ENCODE data around the gene TRAFD1. TPM values are rescaled to one million over a fixed set of nuclear protein-coding genes. Genes with fewer than 3 reads are reported as not detected.

Gene TRAFD1
- total RNA-seq, 4 donors from 2014 or later, result 44.6 to 88.1 (median 54.6) TPM

- Histone ChIP-seq H3K27ac (peak overlapping the region; percentile 43), H3K36me3 (no peaks in the 10 kb centered on the region), H3K4me3 (no peak overlapping the region), H3K9me3 (no peaks in the 10 kb centered on the region), H3K27me3 (no peaks in the 10 kb centered on the region), H3K4me1 (peaks cover 39% of the 10 kb centered on the region)
- 45% methylated on average over 11 of the region's 11 CpGs for WGBS
- TF ChIP-seq POLR2A (IDR thresholded peaks at IDR 0.05) (no peak), CTCF (IDR thresholded peaks at IDR 0.05) (no peak), POLR2AphosphoS5 (IDR thresholded peaks at IDR 0.05) (no peak), EP300 (IDR thresholded peaks at IDR 0.05) (no peak)
- DNase-seq (ENCODE audit: low spot score in 2 of 2), result peak in 1 of 2 donors; percentile 76
Observed at GRCh38 chr12:112121780-112122565, 3.4 kb upstream of the TRAFD1 start.

- Histone ChIP-seq H3K9me3 (no peaks in the 10 kb centered on the region), H3K27me3 (no peaks in the 10 kb centered on the region), H3K4me3 (no peak overlapping the region), H3K4me1 (peaks cover 45% of the 10 kb centered on the region), H3K36me3 (no peaks in the 10 kb centered on the region), H3K27ac (peak overlapping the region; percentile 43)
- no peak for DNase-seq (ENCODE audit: low spot score in 2 of 2)
- WGBS, result 44% methylated on average over 12 of the region's 12 CpGs
- TF ChIP-seq POLR2A (IDR thresholded peaks at IDR 0.05) (no peak), POLR2AphosphoS5 (IDR thresholded peaks at IDR 0.05) (no peak), EP300 (IDR thresholded peaks at IDR 0.05) (no peak), CTCF (IDR thresholded peaks at IDR 0.05) (no peak)
Observed at GRCh38 chr12:112122823-112123690, 2.3 kb upstream of the TRAFD1 start.

GRCh38 chr12:112124918-112125249 lies 476 bp upstream of the TRAFD1 start:
- Histone ChIP-seq H3K27me3 (no peaks in the 10 kb centered on the region), H3K27ac (no peak overlapping the region), H3K4me3 (peak overlapping the region; percentile 83), H3K4me1 (peaks cover 64% of the 10 kb centered on the region), H3K9me3 (no peaks in the 10 kb centered on the region), H3K36me3 (no peaks in the 10 kb centered on the region)
- no peak for TF ChIP-seq POLR2AphosphoS5 (IDR thresholded peaks at IDR 0.05)
- TF ChIP-seq EP300 (IDR thresholded peaks at IDR 0.05), result no peak
- TF ChIP-seq POLR2A (IDR thresholded peaks at IDR 0.05), result no peak
- no peak for TF ChIP-seq CTCF (IDR thresholded peaks at IDR 0.05)
- WGBS, result 0% methylated on average over 1 of the region's 1 CpG
- DNase-seq (ENCODE audit: low spot score in 2 of 2), result no peak

- peak in 1 of 2 donors; percentile 57 for DNase-seq (ENCODE audit: low spot score in 2 of 2)
- WGBS, result 6% methylated on average over 17 of the region's 25 CpGs
- peaks cover 75% of the 10 kb centered on the region for H3K4me1 ChIP-seq
- no peaks in the 10 kb centered on the region for H3K9me3 ChIP-seq
- no peak for TF ChIP-seq POLR2A (IDR thresholded peaks at IDR 0.05)
- no peaks in the 10 kb centered on the region for H3K36me3 ChIP-seq
- H3K27me3 ChIP-seq, result no peaks in the 10 kb centered on the region
- H3K27ac ChIP-seq, result peak overlapping the region; percentile 95
- peak overlapping the region; percentile 83 for H3K4me3 ChIP-seq
Observed at GRCh38 chr12:112126000-112126438, 659 bp downstream of the TRAFD1 start.

GRCh38 chr12:112126911-112127310 lies 1.6 kb downstream of the TRAFD1 start:
- no peaks in the 10 kb centered on the region for H3K27me3 ChIP-seq
- no peaks in the 10 kb centered on the region for H3K9me3 ChIP-seq
- H3K4me1 ChIP-seq, result peaks cover 79% of the 10 kb centered on the region
- no peaks in the 10 kb centered on the region for H3K36me3 ChIP-seq
- H3K4me3 ChIP-seq, result peak overlapping the region; percentile 83
- H3K27ac ChIP-seq, result no peak overlapping the region
- no peak for DNase-seq (ENCODE audit: low spot score in 2 of 2)
- 59% methylated on average over 7 of the region's 7 CpGs for WGBS
- TF ChIP-seq EP300 (IDR thresholded peaks at IDR 0.05), result no peak
- TF ChIP-seq POLR2A (IDR thresholded peaks at IDR 0.05), result no peak
- no peak for TF ChIP-seq CTCF (IDR thresholded peaks at IDR 0.05)
- no peak for TF ChIP-seq POLR2AphosphoS5 (IDR thresholded peaks at IDR 0.05)

Data from suprapubic skin (tissue), 4 donors.